ENCODE measurements around the gene ZNF433.

- TF ChIP-seq CTCF (IDR thresholded peaks at IDR 0.05 in 4 of 5, conservative IDR thresholded peaks at IDR 0.05 in 1 of 5) (no peak), POLR2A (IDR thresholded peaks at IDR 0.05) (peak; percentile 52 to 58)
Measured at GRCh38 chr19:12035220-12036172, at the start of gene ZNF433.

Data from gastrocnemius medialis (tissue), 4 donors.